ENCODE data around the gene SPI1. TPM values are rescaled to one million over a fixed set of nuclear protein-coding genes. Genes with fewer than 3 reads are reported as not detected.

Gene SPI1
- total and polyA plus RNA-seq, 12 donors = 3.4 to 38.9 (median 7.5) TPM

DNA sequence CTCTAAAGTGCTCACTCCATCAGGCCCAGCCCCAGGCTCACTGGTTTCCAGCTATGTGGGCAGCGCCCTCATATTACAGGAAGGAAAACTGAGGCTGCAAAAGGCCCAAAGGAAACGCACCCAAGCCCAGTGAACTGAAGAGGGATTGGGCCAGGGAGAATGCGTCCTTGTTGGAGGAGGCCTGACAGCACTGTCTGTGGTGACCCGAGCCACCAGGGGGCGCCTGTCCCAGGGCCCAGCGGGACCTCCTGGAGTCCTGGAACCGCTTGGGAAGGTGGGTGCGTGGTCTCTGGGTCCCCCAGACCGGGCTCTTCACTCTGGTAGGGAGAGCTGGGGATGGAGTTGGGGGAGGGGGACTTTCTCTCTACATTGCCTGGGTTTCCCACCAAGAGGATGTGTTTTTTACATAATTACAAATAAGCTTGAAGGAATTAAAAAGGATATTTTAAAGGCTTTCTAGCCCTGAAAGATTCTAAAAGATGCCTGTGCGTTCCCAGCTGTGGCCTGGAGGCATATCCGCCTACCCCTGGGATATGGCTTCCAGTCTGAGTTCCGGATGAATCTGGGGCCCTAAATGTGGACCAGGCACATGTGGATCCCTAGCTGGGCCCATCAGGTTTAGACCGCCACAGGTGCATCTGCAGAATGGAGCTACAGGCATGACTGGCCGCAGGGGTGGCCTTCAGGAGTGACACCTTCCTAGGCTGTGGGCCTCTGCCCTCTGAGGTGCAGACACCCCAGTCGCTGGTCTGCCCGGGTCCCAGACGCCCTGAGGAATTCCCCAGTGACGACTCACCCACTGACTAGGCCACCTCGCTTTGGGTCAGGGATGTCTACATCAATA is 4.2 kb downstream of the SPI1 start:
- H3K27ac ChIP-seq = peak overlapping the region in 1 of 10 donors; percentile 98
- no peaks in the 10 kb centered on the region for H3K27me3 ChIP-seq
- WGBS, 2 donors = 44 to 45% methylated on average over 19 of the region's 19 CpGs
- peak overlapping the region in 1 of 10 donors; percentile 66 for H3K4me3 ChIP-seq
- peaks cover 0 to 56% (median 0%) of the 10 kb centered on the region in 9 donors for H3K36me3 ChIP-seq
- H3K9me3 ChIP-seq = no peaks in the 10 kb centered on the region
- peaks cover 0 to 40% (median 0%) of the 10 kb centered on the region in 9 donors for H3K4me1 ChIP-seq
- intact Hi-C loops (cut with DNase I) = loop anchor here in 9 of 10 donors (1.0 to 10.0 kb wide), 12 partner anchors 33 to 481 kb away; partner anchors contain the start of gene SLC39A13 (in 6 of the 9)
- ATAC-seq = peak; percentile 71 to 86 (median 80)
- DNase-seq = peak; percentile 83 to 89
- TF ChIP-seq CTCF (IDR thresholded peaks at IDR 0.05) = peak; percentile 95 to 99 (median 97)

GRCh38 chr11:47372422-47372821 is 5.9 kb downstream of the SPI1 start:
- ATAC-seq (no peak), DNase-seq (no peak)
- intact Hi-C loops (cut with DNase I) = loop anchor here in 6 of 10 donors (5.0 to 10.0 kb wide), 7 partner anchors 35 to 482 kb away; partner anchors contain the start of gene SLC39A13 (in 3 of the 6)
- H3K27ac ChIP-seq = no peak overlapping the region
- TF ChIP-seq CTCF (IDR thresholded peaks at IDR 0.05) = no peak
- H3K36me3 ChIP-seq = peaks cover 0 to 73% (median 0%) of the 10 kb centered on the region in 9 donors
- peaks cover 0 to 43% (median 0%) of the 10 kb centered on the region in 9 donors for H3K4me1 ChIP-seq
- no peak overlapping the region for H3K4me3 ChIP-seq
- H3K27me3 ChIP-seq = no peaks in the 10 kb centered on the region
- WGBS, 2 donors = 61 to 84% methylated on average over 7 of the region's 7 CpGs
- H3K9me3 ChIP-seq = no peaks in the 10 kb centered on the region

DNA sequence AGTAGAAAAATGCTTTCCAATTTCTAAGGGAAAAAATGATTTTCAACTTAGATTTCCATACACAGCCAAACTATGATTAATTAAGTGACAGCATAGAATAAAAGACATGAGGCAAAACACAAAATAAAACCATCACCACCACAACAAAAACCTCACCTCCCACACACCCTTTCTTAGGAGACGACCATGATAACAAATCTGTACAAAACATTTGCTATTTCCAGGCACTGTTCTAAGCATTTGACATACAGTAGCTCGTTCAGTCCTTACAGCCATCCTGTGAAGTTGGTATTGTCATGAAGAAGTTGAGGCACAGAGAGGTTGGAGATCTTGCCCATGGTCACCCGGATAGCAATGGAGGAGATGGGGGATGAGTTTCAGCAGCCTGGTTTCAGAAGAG is 8.7 kb downstream of the SPI1 start:
- intact Hi-C loops (cut with DNase I) = loop anchor here in 6 of 10 donors (5.0 to 10.0 kb wide), 7 partner anchors 38 to 485 kb away; partner anchors contain the start of gene SLC39A13 (in 3 of the 6)
- Histone ChIP-seq H3K4me1 (peaks cover 0 to 64% (median 0%) of the 10 kb centered on the region in 9 donors), H3K4me3 (no peak overlapping the region), H3K27me3 (no peaks in the 10 kb centered on the region), H3K27ac (no peak overlapping the region), H3K36me3 (peaks cover 0 to 89% (median 0%) of the 10 kb centered on the region in 9 donors), H3K9me3 (no peaks in the 10 kb centered on the region)
- no peak for TF ChIP-seq CTCF (IDR thresholded peaks at IDR 0.05)
- ATAC-seq = no peak
- no peak for DNase-seq
- WGBS, 2 donors = 51 to 52% methylated on average over 3 of the region's 3 CpGs

- H3K9me3 ChIP-seq = no peaks in the 10 kb centered on the region
- H3K4me1 ChIP-seq = peaks cover 0 to 71% (median 0%) of the 10 kb centered on the region in 9 donors
- ATAC-seq (no peak), DNase-seq (no peak)
- intact Hi-C loops (cut with DNase I) = no loop called here
- no peak overlapping the region for H3K4me3 ChIP-seq
- H3K27ac ChIP-seq = no peak overlapping the region
- no peak for TF ChIP-seq CTCF (IDR thresholded peaks at IDR 0.05)
- WGBS, 2 donors = 73 to 75% methylated on average over 1 of the region's 1 CpG
- H3K36me3 ChIP-seq = peaks cover 0 to 63% (median 0%) of the 10 kb centered on the region in 9 donors
- no peaks in the 10 kb centered on the region for H3K27me3 ChIP-seq
These were observed 12.3 kb downstream of the SPI1 start for GRCh38 chr11:47366020-47366490.
